ENCODE data around the gene CFAP92.

CFAP92 gene

DNA sequence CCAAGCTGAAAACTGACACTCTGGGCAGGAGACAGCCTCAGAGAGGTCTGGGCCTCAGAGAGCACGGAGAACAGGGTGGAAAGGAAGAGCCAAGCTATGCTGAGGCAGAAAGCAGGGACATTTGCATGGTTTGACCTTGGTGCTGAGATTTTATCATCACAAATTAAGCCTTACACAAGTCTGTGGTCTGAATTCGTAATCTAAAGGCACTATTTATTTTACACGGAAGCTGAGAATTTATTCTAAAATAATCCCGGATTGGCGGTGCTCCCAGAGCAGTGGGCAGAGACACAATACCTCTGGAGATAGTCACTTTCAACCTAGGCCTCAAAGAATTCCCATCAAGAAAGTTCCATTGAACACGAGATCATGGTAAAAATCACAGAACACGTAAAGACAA, 47.5 kb downstream of the CFAP92 start:
- no peak for DNase-seq (ENCODE audit: low read depth)
- TF ChIP-seq, protein P1, sequence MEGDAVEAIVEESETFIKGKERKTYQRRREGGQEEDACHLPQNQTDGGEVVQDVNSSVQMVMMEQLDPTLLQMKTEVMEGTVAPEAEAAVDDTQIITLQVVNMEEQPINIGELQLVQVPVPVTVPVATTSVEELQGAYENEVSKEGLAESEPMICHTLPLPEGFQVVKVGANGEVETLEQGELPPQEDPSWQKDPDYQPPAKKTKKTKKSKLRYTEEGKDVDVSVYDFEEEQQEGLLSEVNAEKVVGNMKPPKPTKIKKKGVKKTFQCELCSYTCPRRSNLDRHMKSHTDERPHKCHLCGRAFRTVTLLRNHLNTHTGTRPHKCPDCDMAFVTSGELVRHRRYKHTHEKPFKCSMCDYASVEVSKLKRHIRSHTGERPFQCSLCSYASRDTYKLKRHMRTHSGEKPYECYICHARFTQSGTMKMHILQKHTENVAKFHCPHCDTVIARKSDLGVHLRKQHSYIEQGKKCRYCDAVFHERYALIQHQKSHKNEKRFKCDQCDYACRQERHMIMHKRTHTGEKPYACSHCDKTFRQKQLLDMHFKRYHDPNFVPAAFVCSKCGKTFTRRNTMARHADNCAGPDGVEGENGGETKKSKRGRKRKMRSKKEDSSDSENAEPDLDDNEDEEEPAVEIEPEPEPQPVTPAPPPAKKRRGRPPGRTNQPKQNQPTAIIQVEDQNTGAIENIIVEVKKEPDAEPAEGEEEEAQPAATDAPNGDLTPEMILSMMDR (IDR thresholded peaks at IDR 0.05; ENCODE audit: low read depth, low read length, missing control alignments): no peak
- H3K4me3 ChIP-seq (ENCODE audit: low read depth, low read length): no peak overlapping the region
- in situ Hi-C loops (cut with HindIII; ENCODE audit: low sequenced_read_pairs): no loop called here

GRCh38 chr3:128945878-128946175, 48.0 kb downstream of the CFAP92 start:
- no peak for DNase-seq (ENCODE audit: low read depth)
- TF ChIP-seq, protein P1 (IDR thresholded peaks at IDR 0.05; ENCODE audit: low read depth, low read length, missing control alignments): no peak
- no peak overlapping the region for H3K4me3 ChIP-seq (ENCODE audit: low read depth, low read length)
- in situ Hi-C loops (cut with HindIII; ENCODE audit: low sequenced_read_pairs): no loop called here

GRCh38 chr3:128945041-128945877, 48.6 kb downstream of the CFAP92 start:
- in situ Hi-C loops (cut with HindIII; ENCODE audit: low sequenced_read_pairs): no loop called here
- DNase-seq (ENCODE audit: low read depth): no peak
- TF ChIP-seq, protein P1 (IDR thresholded peaks at IDR 0.05; ENCODE audit: low read depth, low read length, missing control alignments): no peak
- H3K4me3 ChIP-seq (ENCODE audit: low read depth, low read length): no peak overlapping the region

GRCh38 chr3:128942161-128942952, 51.5 kb downstream of the CFAP92 start:
- TF ChIP-seq, protein P1 (IDR thresholded peaks at IDR 0.05; ENCODE audit: low read depth, low read length, missing control alignments): no peak
- no peak overlapping the region for H3K4me3 ChIP-seq (ENCODE audit: low read depth, low read length)
- DNase-seq (ENCODE audit: low read depth): no peak
- in situ Hi-C loops (cut with HindIII; ENCODE audit: low sequenced_read_pairs): no loop called here

- no peak for DNase-seq (ENCODE audit: low read depth)
- no peak overlapping the region for H3K4me3 ChIP-seq (ENCODE audit: low read depth, low read length)
- TF ChIP-seq, protein P1 (IDR thresholded peaks at IDR 0.05; ENCODE audit: low read depth, low read length, missing control alignments): no peak
- in situ Hi-C loops (cut with HindIII; ENCODE audit: low sequenced_read_pairs): no loop called here
Measured at GRCh38 chr3:128940252-128940651, 53.6 kb downstream of the CFAP92 start.

DNA sequence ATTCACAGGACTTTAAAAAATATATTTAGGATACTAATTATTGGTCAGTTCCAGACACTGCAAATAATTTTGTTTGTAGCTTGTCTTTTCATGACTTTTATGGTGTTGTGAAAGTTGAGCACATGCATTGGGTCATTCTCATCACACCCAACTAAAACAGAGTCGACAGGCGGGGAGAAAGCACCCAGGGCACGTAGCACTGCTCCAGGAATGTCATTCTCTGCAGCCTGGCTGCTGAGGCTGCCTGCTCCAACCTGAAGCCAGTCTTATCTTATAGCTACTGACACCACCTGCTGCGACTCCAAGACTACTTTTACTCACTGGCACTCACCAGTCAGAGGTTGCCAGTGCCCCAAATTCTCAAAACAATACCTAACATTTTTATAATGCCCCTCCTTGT, 57.5 kb downstream of the CFAP92 start:
- H3K4me3 ChIP-seq (ENCODE audit: low read depth, low read length): no peak overlapping the region
- TF ChIP-seq, protein P1 (IDR thresholded peaks at IDR 0.05; ENCODE audit: low read depth, low read length, missing control alignments): no peak
- in situ Hi-C loops (cut with HindIII; ENCODE audit: low sequenced_read_pairs): no loop called here
- DNase-seq (ENCODE audit: low read depth): no peak
